ENCODE results near the gene GPR68.

GRCh38 chr14:91197631-91198030, 46.9 kb downstream of the GPR68 start:
- TF ChIP-seq POLR2A (IDR thresholded peaks at IDR 0.05): no peak
- no peak for TF ChIP-seq CTCF (IDR thresholded peaks at IDR 0.05)
